Activated CD8-positive, alpha-beta T cell treated with anti-CD3 and anti-CD28 coated beads for 36 hours (primary cell): ENCODE results near the gene BPIFB2. TPM values are rescaled to one million over a fixed set of nuclear protein-coding genes. Genes with fewer than 3 reads are reported as not detected.
"Not testable (repeated sequence)": the region's sequence is repeated elsewhere in the genome, so short reads cannot be mapped to it uniquely, and the experiment has no call there.

Experiments used
- ATAC-seq: fragments of 200-7000 bp; cut with Tn5 transposase; one replicate; pipeline ENCODE4 v1.10.0; 2021; ENCODE audit warnings: mild to moderate bottlenecking, moderate library complexity
- CTCF ChIA-PET: fragments of 350-600 bp; sonication (Branson Sonifier 250); formaldehyde crosslinking; loops from one replicate; lab custom pipeline; 2021; ENCODE audit warnings: antibody characterized with exemption; lab: Charles Lee
- POLR2A ChIA-PET: fragments of 350-600 bp; sonication (Branson Sonifier 250); formaldehyde crosslinking; loops from one replicate; lab custom pipeline; 2021; ENCODE audit warnings: antibody characterized with exemption; lab: Charles Lee
- DNase-seq: peaks from one replicate; pipeline ENCODE4 v3.0.0-alpha.2; 2020
- H3K27ac Mint-ChIP-seq: one replicate; pipeline ENCODE4 v1.8.0; 2021; ENCODE audit warnings: mild to moderate bottlenecking, mixed read lengths
- H3K27me3 Mint-ChIP-seq: one replicate; pipeline ENCODE4 v1.8.0; 2021; ENCODE audit warnings: mixed read lengths
- H3K36me3 Mint-ChIP-seq: one replicate; pipeline ENCODE4 v1.8.0; 2021; ENCODE audit warnings: low read depth, mixed read lengths
- H3K4me1 Mint-ChIP-seq: one replicate; pipeline ENCODE4 v1.8.0; 2021; ENCODE audit warnings: low read depth, mixed read lengths
- H3K4me3 Mint-ChIP-seq: one replicate; pipeline ENCODE4 v1.8.0; 2021; ENCODE audit warnings: mild to moderate bottlenecking, moderate library complexity, mixed read lengths
- H3K9me3 Mint-ChIP-seq: one replicate; pipeline ENCODE4 v1.8.0; 2021; ENCODE audit warnings: mixed read lengths
- CTCF ChIP-seq: fragments of 200-600 bp; IDR thresholded peaks from one replicate; pipeline ENCODE4 v1.8.0; 2022; ENCODE audit warnings: antibody characterized with exemption, mild to moderate bottlenecking
- intact Hi-C: fragments of 100-400 bp; cut with micrococcal nuclease; formaldehyde crosslinking; loops from one replicate; pipeline ENCODE4 v1.10.0; 2022
- total RNA-seq, 2 experiments: library from RNA; stranded (reverse); gene quantifications; one replicate each; pipeline ENCODE4 v1.2.3, GENCODE V29; 2021

The BPIFB2 gene
- total RNA-seq, 2 experiments from 2014 or later: not detected

- Mint-ChIP-seq H3K9me3 (peaks cover 2% of the 10 kb centered on the region), H3K4me3 (no peak overlapping the region), H3K36me3 (no peaks in the 10 kb centered on the region), H3K27ac (no peak overlapping the region), H3K4me1 (no peaks in the 10 kb centered on the region), H3K27me3 (no peaks in the 10 kb centered on the region)
- TF ChIP-seq CTCF: no peak
- ATAC-seq (no peak), DNase-seq (no peak)
- POLR2A ChIA-PET: no interaction called here
- CTCF ChIA-PET: no interaction called here
- intact Hi-C loops: no loop called here
Measured at GRCh38 chr20:33038243-33038642, 30.7 kb downstream of the BPIFB2 start.

GRCh38 chr20:33042430-33042829 lies 34.9 kb downstream of the BPIFB2 start:
- CTCF ChIA-PET: no interaction called here
- no peak for TF ChIP-seq CTCF
- Mint-ChIP-seq H3K27ac (no peak overlapping the region), H3K4me1 (no peaks in the 10 kb centered on the region), H3K4me3 (no peak overlapping the region), H3K36me3 (no peaks in the 10 kb centered on the region), H3K9me3 (peaks cover 14% of the 10 kb centered on the region), H3K27me3 (no peaks in the 10 kb centered on the region)
- ATAC-seq: no peak
- intact Hi-C loops: no loop called here
- POLR2A ChIA-PET: no interaction called here
- DNase-seq: no peak

- Mint-ChIP-seq H3K4me3 (no peak overlapping the region), H3K9me3 (peaks cover 14% of the 10 kb centered on the region), H3K27ac (no peak overlapping the region), H3K4me1 (no peaks in the 10 kb centered on the region), H3K36me3 (no peaks in the 10 kb centered on the region), H3K27me3 (no peaks in the 10 kb centered on the region)
- TF ChIP-seq CTCF: no peak
- no peak for DNase-seq
- CTCF ChIA-PET: interaction anchor here (0.9 kb wide), 1 partner anchor 36 kb away, joined by 3 read pairs; no protein-coding TSS in a partner anchor
- intact Hi-C loops: no loop called here
- POLR2A ChIA-PET: no interaction called here
- ATAC-seq: no peak
Measured at GRCh38 chr20:33042983-33043730, 35.7 kb downstream of the BPIFB2 start.

- no peak overlapping the region for H3K4me3 Mint-ChIP-seq
- POLR2A ChIA-PET: no interaction called here
- no peaks in the 10 kb centered on the region for H3K36me3 Mint-ChIP-seq
- DNase-seq: no peak
- TF ChIP-seq CTCF: no peak
- CTCF ChIA-PET: interaction anchor here (0.9 kb wide), 1 partner anchor 35 kb away, joined by 3 read pairs; no protein-coding TSS in a partner anchor
- H3K27me3 Mint-ChIP-seq: no peaks in the 10 kb centered on the region
- intact Hi-C loops: no loop called here
- no peak for ATAC-seq
- H3K4me1 Mint-ChIP-seq: no peaks in the 10 kb centered on the region
- no peak overlapping the region for H3K27ac Mint-ChIP-seq
- H3K9me3 Mint-ChIP-seq: peaks cover 14% of the 10 kb centered on the region
Measured at GRCh38 chr20:33043731-33044181, 36.3 kb downstream of the BPIFB2 start.

- H3K4me1 Mint-ChIP-seq, H3K4me3 Mint-ChIP-seq, H3K36me3 Mint-ChIP-seq, intact Hi-C loops, DNase-seq, ATAC-seq, POLR2A ChIA-PET, H3K27ac Mint-ChIP-seq, H3K27me3 Mint-ChIP-seq, CTCF ChIA-PET: not testable (repeated sequence)
- H3K9me3 Mint-ChIP-seq: peaks cover 14% of the 10 kb centered on the region
Measured at GRCh38 chr20:33045129-33045721, 37.7 kb downstream of the BPIFB2 start.
